ENCODE data around the gene TOMM40L. TPM values are rescaled to one million over a fixed set of nuclear protein-coding genes. Genes with fewer than 3 reads are reported as not detected.
"Not testable (repeated sequence)": the region's sequence is repeated elsewhere in the genome, so short reads cannot be mapped to it uniquely, and the experiment has no call there.

Gene TOMM40L
- total RNA-seq, 2 experiments from 2014 or later = 13.7 to 17.4 TPM

DNA sequence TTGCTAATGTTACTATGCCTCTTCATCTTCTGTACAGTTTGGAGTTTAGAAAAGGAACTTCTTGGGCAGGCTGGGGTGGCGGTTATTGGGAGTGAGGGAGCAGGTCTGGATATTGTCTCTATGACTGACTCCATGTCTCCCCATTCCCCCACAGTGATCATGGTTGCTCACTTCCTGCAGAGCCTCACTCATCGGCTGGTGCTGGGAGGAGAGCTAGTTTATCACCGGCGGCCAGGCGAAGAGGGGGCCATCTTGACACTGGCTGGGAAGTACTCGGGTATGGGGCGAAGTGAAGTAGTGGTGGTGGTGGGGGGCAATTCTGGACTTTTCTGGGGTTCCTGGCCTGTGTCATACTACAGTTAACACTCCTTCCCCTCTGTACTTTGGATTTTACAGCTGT is 2.2 kb downstream of the TOMM40L start:
- POLR2A ChIA-PET = no interaction called here
- Mint-ChIP-seq H3K27me3 (no peaks in the 10 kb centered on the region), H3K36me3 (peaks cover 3% of the 10 kb centered on the region), H3K27ac (peak overlapping the region; percentile 74), H3K9me3 (no peaks in the 10 kb centered on the region), H3K4me1 (peaks cover 27% of the 10 kb centered on the region), H3K4me3 (peak overlapping the region; percentile 99)
- no peak for ATAC-seq (ENCODE audit: low read depth)
- no peak for DNase-seq

DNA sequence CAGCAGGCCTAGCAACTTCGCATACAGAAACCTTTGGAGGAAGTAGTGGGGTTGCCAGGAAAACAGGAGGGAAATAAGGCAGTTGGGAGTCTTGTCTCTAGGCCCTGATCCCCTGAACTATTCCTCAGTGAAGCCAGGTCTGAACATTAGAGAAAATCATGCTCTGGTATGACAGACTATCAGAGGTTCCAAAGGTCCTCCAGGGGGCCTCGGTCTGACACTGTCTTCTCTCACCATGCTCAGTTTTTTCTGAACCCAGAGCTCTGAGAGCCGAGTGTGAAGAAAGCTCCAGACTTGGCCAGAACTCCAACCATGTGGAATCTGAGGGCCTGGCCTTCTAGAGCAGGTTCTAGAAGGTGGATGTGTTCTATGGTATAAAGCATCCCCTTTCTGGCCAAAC is 4.0 kb downstream of the TOMM40L start:
- no peak overlapping the region for H3K27ac Mint-ChIP-seq
- POLR2A ChIA-PET = interaction anchor here (0.9 to 1.3 kb wide), 3 partner anchors 28 to 76 kb away, joined by 3 to 4 read pairs (median 4); partner anchors contain the start of gene NDUFS2

GRCh38 chr1:161230762-161231161 is 4.9 kb downstream of the TOMM40L start:
- Mint-ChIP-seq H3K9me3 (no peaks in the 10 kb centered on the region), H3K4me1 (peaks cover 19% of the 10 kb centered on the region), H3K4me3 (no peak overlapping the region), H3K27me3 (no peaks in the 10 kb centered on the region), H3K36me3 (peaks cover 3% of the 10 kb centered on the region), H3K27ac (no peak overlapping the region)
- POLR2A ChIA-PET = interaction anchor here (0.7 to 1.1 kb wide), 5 partner anchors 12 to 75 kb away, joined by 3 to 4 read pairs (median 3); partner anchors contain the start of gene NDUFS2
- DNase-seq = no peak
- no peak for ATAC-seq (ENCODE audit: low read depth)

More for the DNA sequence above, 4.0 kb downstream of the TOMM40L start:
- DNase-seq (no peak), ATAC-seq (ENCODE audit: low read depth) (no peak)
- peaks cover 24% of the 10 kb centered on the region for H3K4me1 Mint-ChIP-seq
- H3K4me3 Mint-ChIP-seq = no peak overlapping the region
- no peaks in the 10 kb centered on the region for H3K9me3 Mint-ChIP-seq
- no peaks in the 10 kb centered on the region for H3K27me3 Mint-ChIP-seq
- H3K36me3 Mint-ChIP-seq = peaks cover 3% of the 10 kb centered on the region

- POLR2A ChIA-PET = interaction anchor here (0.6 kb wide), 1 partner anchor 840 kb away, joined by 3 read pairs; no protein-coding TSS in a partner anchor
- H3K27ac Mint-ChIP-seq = no peak overlapping the region
Observed at GRCh38 chr1:161233102-161233501, 7.2 kb downstream of the TOMM40L start.

GRCh38 chr1:161235957-161236775 is 10.3 kb downstream of the TOMM40L start:
- H3K27ac Mint-ChIP-seq = no peak overlapping the region
- no peaks in the 10 kb centered on the region for H3K4me1 Mint-ChIP-seq
- POLR2A ChIA-PET = interaction anchor here (0.6 kb wide), 2 partner anchors 11 to 145 kb away, joined by 5 to 6 read pairs; no protein-coding TSS in a partner anchor
- H3K4me3 Mint-ChIP-seq = no peak overlapping the region
- peaks cover 7% of the 10 kb centered on the region for H3K27me3 Mint-ChIP-seq
- no peaks in the 10 kb centered on the region for H3K36me3 Mint-ChIP-seq
- ATAC-seq (ENCODE audit: low read depth) (no peak), DNase-seq (no peak)
- H3K9me3 Mint-ChIP-seq = no peaks in the 10 kb centered on the region

More at GRCh38 chr1:161233102-161233501, 7.2 kb downstream of the TOMM40L start:
- Mint-ChIP-seq H3K36me3 (peaks cover 3% of the 10 kb centered on the region), H3K4me1 (peaks cover 3% of the 10 kb centered on the region), H3K27me3 (no peaks in the 10 kb centered on the region), H3K4me3 (no peak overlapping the region), H3K9me3 (no peaks in the 10 kb centered on the region)
- no peak for DNase-seq
- no peak for ATAC-seq (ENCODE audit: low read depth)

DNA sequence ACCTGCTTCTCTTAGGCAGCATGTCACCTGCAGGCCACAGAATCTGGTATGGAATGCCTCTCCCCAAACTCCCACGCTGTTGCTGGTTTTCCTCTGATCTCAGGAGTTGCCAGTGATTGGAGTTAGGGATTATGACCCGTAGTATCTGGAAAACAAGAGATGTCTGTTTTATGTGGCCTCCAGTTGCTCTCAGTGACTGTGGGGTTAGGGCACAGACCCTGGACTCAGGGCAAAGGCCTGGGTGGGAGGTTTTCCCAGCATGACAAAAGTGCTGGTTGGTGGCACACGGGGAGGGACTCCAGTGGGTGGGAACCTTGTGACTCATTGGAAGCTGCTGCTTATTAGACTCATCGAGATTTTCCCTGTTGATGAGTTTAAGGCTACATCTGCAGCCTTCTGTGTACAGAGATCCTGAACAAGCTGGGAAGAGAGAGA is 12.2 kb downstream of the TOMM40L start, which contains the start of gene NR1I3:
NR1I3 (minus strand) TSS at position 165 of the 435 bp plus-strand sequence. CDS start 1,638 bp downstream, outside the sequence.
- Mint-ChIP-seq H3K9me3 (no peaks in the 10 kb centered on the region), H3K4me1 (no peaks in the 10 kb centered on the region), H3K36me3 (no peaks in the 10 kb centered on the region), H3K27ac (no peak within 1 kb of the TSS), H3K4me3 (no peak within 1 kb of the TSS), H3K27me3 (peaks cover 9% of the 10 kb centered on the region)
- POLR2A ChIA-PET = no interaction called here
- no peak for ATAC-seq (ENCODE audit: low read depth)
- DNase-seq = no peak

GRCh38 chr1:161241682-161242081 is 15.8 kb downstream of the TOMM40L start:
- Mint-ChIP-seq H3K9me3 (no peaks in the 10 kb centered on the region), H3K27ac (no peak overlapping the region), H3K27me3 (peaks cover 9% of the 10 kb centered on the region), H3K4me3 (no peak overlapping the region), H3K4me1 (no peaks in the 10 kb centered on the region), H3K36me3 (no peaks in the 10 kb centered on the region)
- no peak for DNase-seq
- ATAC-seq (ENCODE audit: low read depth) = no peak
- POLR2A ChIA-PET = no interaction called here

GRCh38 chr1:161242313-161242712 is 16.5 kb downstream of the TOMM40L start:
- DNase-seq (no peak), ATAC-seq (ENCODE audit: low read depth) (no peak)
- no peak overlapping the region for H3K27ac Mint-ChIP-seq
- no peaks in the 10 kb centered on the region for H3K4me1 Mint-ChIP-seq
- H3K36me3 Mint-ChIP-seq = no peaks in the 10 kb centered on the region
- POLR2A ChIA-PET = interaction anchor here (0.6 to 0.7 kb wide), 2 partner anchors 11 to 26 kb away, joined by 3 to 4 read pairs; no protein-coding TSS in a partner anchor
- no peaks in the 10 kb centered on the region for H3K9me3 Mint-ChIP-seq
- H3K4me3 Mint-ChIP-seq = no peak overlapping the region
- H3K27me3 Mint-ChIP-seq = peaks cover 9% of the 10 kb centered on the region

GRCh38 chr1:161244888-161245287 is 19.0 kb downstream of the TOMM40L start:
- H3K9me3 Mint-ChIP-seq = peaks cover 1% of the 10 kb centered on the region
- H3K36me3 Mint-ChIP-seq = no peaks in the 10 kb centered on the region
- no peak overlapping the region for H3K27ac Mint-ChIP-seq
- POLR2A ChIA-PET = no interaction called here
- ATAC-seq (ENCODE audit: low read depth) (no peak), DNase-seq (no peak)
- H3K4me3 Mint-ChIP-seq = no peak overlapping the region
- peaks cover 7% of the 10 kb centered on the region for H3K27me3 Mint-ChIP-seq
- H3K4me1 Mint-ChIP-seq = no peaks in the 10 kb centered on the region

DNA sequence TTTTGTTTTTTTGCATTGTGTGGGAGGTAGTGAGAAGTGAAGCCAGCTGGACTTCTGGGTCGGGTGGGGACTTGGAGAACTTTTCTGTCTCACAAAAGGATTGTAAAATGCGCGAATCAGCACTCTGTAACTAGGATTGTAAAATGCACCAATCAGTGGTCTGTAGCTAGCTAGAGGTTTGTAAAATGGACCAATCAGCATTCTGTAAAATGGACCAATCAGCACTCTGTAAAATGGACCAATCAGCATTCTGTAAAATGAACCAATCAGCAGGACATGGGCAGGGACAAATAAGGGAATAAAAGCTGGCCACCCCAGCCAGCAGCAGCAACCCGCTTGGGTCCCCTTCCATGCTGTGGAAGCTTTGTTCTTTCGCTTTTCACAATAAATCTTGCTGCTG is 24.2 kb downstream of the TOMM40L start:
- H3K27ac Mint-ChIP-seq, POLR2A ChIA-PET, H3K4me3 Mint-ChIP-seq: not testable (repeated sequence)

GRCh38 chr1:161250829-161251228 is 25.0 kb downstream of the TOMM40L start:
- Mint-ChIP-seq H3K4me1 (no peaks in the 10 kb centered on the region), H3K9me3 (peaks cover 3% of the 10 kb centered on the region), H3K27ac (no peak overlapping the region), H3K27me3 (no peaks in the 10 kb centered on the region), H3K36me3 (peaks cover 2% of the 10 kb centered on the region), H3K4me3 (no peak overlapping the region)
- ATAC-seq (ENCODE audit: low read depth) = no peak
- POLR2A ChIA-PET = no interaction called here
- DNase-seq = no peak

More for the DNA sequence above, 24.2 kb downstream of the TOMM40L start:
- ATAC-seq (ENCODE audit: low read depth); H3K27me3 Mint-ChIP-seq; H3K36me3 Mint-ChIP-seq; H3K4me1 Mint-ChIP-seq; DNase-seq; H3K9me3 Mint-ChIP-seq: not testable (repeated sequence)

DNA sequence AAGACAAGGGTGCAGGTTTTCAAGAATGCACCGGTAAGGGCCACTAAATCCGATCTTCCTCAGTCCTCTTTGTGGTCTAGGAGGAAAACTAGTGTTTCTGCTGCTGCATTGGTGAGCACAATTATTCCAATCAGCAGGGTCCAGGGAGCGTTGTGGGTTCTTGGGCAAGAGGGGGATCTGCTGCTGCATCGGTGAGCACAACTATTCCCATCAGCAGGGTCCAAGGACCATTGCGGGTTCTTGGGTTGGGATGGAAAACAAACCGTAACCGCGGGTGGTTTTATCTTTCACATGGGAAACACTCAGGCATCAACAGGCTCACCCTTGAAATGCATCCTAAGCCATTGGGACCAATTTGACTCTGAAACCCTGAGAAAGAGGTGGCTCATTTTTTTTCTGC is 25.7 kb downstream of the TOMM40L start:
- H3K27me3 Mint-ChIP-seq = peaks cover 2% of the 10 kb centered on the region
- H3K9me3 Mint-ChIP-seq = peaks cover 3% of the 10 kb centered on the region
- no peak overlapping the region for H3K27ac Mint-ChIP-seq
- ATAC-seq (ENCODE audit: low read depth) = no peak
- POLR2A ChIA-PET = no interaction called here
- no peaks in the 10 kb centered on the region for H3K4me1 Mint-ChIP-seq
- peaks cover 2% of the 10 kb centered on the region for H3K36me3 Mint-ChIP-seq
- H3K4me3 Mint-ChIP-seq = no peak overlapping the region
- no peak for DNase-seq

- H3K27ac Mint-ChIP-seq; H3K9me3 Mint-ChIP-seq; H3K4me3 Mint-ChIP-seq; POLR2A ChIA-PET; ATAC-seq (ENCODE audit: low read depth); DNase-seq; H3K36me3 Mint-ChIP-seq: not testable (repeated sequence)
- H3K27me3 Mint-ChIP-seq = peaks cover 30% of the 10 kb centered on the region
- peaks cover 12% of the 10 kb centered on the region for H3K4me1 Mint-ChIP-seq
Observed at GRCh38 chr1:161255302-161255701, 29.4 kb downstream of the TOMM40L start.
